BE2C (cell line): Measurements from ENCODE around the gene PRKAR1A.

Experiments used
- DNase-seq: peaks from one replicate; pipeline ENCODE4 v3.0.0-alpha.2; 2020
- H3K27me3 ChIP-seq: fragments of 250-450 bp; sonication (Bioruptor Pico); 2 replicates; pipeline ENCODE4 v1.5.1; 2020; ENCODE audit warnings: mild to moderate bottlenecking
- H3K36me3 ChIP-seq: fragments of 250-450 bp; sonication (Bioruptor Pico); 2 replicates; pipeline ENCODE4 v1.5.1; 2020; ENCODE audit warnings: mild to moderate bottlenecking
- H3K4me1 ChIP-seq: fragments of 250-450 bp; sonication (Bioruptor Pico); 2 replicates; pipeline ENCODE4 v1.5.1; 2020
- H3K4me3 ChIP-seq: 2 replicates; pipeline ENCODE4 v1.5.1; 2011; ENCODE audit warnings: low read depth, low read length
- H3K9me3 ChIP-seq: fragments of 250-450 bp; sonication (Bioruptor Pico); 2 replicates; pipeline ENCODE4 v1.5.1; 2020
- TF ChIP-seq, protein P1 (sequence below): IDR thresholded peaks from 2 replicates; pipeline ENCODE4 v1.5.1; 2012; ENCODE audit warnings: mild to moderate bottlenecking, low read depth, low read length

Gene PRKAR1A

DNA sequence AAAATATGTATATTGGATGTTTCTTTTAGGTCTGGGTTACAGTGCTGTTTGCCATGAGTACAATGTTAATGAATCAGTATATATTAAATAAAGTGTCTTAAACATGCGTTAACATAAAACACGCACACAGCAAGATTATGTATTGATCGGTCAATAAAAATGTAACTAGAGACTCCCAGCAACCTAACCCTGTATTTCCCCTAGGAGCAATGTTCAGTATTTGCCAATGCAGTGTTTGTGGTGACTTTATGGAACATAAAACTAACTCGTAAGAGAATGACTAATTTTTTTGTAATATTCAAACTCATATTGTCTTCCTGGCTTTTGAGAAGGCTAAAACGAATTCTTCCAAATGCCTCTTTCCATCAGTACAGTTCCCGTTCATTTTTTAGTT is 22.5 kb downstream of the PRKAR1A start:
- TF ChIP-seq, protein P1, sequence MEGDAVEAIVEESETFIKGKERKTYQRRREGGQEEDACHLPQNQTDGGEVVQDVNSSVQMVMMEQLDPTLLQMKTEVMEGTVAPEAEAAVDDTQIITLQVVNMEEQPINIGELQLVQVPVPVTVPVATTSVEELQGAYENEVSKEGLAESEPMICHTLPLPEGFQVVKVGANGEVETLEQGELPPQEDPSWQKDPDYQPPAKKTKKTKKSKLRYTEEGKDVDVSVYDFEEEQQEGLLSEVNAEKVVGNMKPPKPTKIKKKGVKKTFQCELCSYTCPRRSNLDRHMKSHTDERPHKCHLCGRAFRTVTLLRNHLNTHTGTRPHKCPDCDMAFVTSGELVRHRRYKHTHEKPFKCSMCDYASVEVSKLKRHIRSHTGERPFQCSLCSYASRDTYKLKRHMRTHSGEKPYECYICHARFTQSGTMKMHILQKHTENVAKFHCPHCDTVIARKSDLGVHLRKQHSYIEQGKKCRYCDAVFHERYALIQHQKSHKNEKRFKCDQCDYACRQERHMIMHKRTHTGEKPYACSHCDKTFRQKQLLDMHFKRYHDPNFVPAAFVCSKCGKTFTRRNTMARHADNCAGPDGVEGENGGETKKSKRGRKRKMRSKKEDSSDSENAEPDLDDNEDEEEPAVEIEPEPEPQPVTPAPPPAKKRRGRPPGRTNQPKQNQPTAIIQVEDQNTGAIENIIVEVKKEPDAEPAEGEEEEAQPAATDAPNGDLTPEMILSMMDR = no peak
- DNase-seq = no peak
- no peaks in the 10 kb centered on the region for H3K4me1 ChIP-seq
- peaks cover 22% of the 10 kb centered on the region for H3K36me3 ChIP-seq
- H3K27me3 ChIP-seq = no peaks in the 10 kb centered on the region
- no peaks in the 10 kb centered on the region for H3K9me3 ChIP-seq
- no peak overlapping the region for H3K4me3 ChIP-seq

DNA sequence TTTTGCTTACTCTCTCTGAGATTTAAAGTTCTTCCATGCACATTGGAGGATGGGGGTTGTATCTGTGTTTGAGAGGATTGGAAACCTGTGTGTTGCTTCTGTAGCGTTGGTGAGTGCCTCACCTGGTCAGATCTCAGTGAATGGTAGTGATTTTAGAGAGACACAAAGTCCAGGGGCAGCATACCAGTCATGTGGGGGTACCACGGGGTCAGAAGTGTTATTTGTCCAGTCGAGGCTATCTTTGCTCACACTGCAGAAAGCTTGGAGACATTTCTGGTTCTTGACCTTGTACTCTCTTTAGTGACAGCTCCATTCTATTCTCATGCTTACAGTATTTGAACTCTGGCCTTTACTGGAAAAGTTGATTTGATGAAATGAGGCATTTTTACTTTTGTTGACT is 23.7 kb downstream of the PRKAR1A start:
- TF ChIP-seq, protein P1 = no peak
- Histone ChIP-seq H3K4me3 (no peak overlapping the region), H3K27me3 (no peaks in the 10 kb centered on the region), H3K36me3 (peaks cover 23% of the 10 kb centered on the region), H3K9me3 (no peaks in the 10 kb centered on the region), H3K4me1 (no peaks in the 10 kb centered on the region)
- DNase-seq = no peak

DNA sequence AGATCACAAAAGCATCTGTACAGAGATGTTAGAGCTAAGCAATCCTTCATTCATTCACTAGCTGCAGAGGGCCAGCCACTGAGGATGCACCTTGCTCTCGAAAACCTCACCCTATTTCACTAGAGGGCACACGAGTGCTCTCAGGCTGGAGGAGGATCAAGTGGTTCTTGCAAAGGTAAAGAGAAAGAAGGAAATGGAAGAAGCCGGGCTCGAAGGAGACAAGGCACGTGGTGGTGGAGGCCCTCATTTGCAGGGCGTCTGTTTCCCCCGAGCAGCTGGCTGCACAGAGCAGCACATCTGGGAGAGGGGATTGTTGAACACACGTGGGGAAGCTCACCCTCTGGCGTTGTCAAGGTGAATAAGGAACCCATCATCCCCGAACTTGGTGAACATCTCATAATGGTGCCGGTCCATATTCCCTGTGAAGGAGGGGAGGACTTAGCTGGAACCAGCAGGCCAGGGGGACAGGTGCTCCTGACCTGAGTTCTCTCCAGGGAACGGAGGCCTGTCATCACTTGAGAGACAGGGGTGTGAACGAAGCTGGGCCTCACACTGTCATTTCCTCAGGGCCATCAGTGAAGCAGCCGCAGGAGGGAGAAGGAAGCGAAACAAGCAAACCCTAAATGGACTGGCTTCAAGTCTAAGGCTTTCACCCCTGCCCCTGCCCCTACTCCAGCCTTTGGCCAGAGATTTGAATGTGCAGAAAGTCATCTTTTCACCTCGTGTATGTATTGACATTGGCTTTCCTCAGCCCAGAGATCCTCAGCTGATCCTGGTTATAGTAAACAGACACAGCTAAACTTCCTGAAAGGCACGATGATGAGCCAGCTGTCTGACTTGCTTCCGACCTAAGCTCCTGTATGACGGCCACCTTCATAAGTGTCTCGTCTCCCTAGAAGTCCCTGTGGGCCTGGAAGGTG is 27.6 kb downstream of the PRKAR1A start:
- H3K9me3 ChIP-seq = no peaks in the 10 kb centered on the region
- no peak for DNase-seq
- no peak overlapping the region for H3K4me3 ChIP-seq
- H3K4me1 ChIP-seq = no peaks in the 10 kb centered on the region
- TF ChIP-seq, protein P1 = no peak
- H3K27me3 ChIP-seq = no peaks in the 10 kb centered on the region
- peaks cover 12% of the 10 kb centered on the region for H3K36me3 ChIP-seq

- TF ChIP-seq, protein P1 = no peak
- Histone ChIP-seq H3K9me3 (no peaks in the 10 kb centered on the region), H3K36me3 (peaks cover 12% of the 10 kb centered on the region), H3K4me1 (no peaks in the 10 kb centered on the region), H3K27me3 (no peaks in the 10 kb centered on the region), H3K4me3 (no peak overlapping the region)
- no peak for DNase-seq
Observed at GRCh38 chr17:68540981-68541380, 28.8 kb downstream of the PRKAR1A start.

DNA sequence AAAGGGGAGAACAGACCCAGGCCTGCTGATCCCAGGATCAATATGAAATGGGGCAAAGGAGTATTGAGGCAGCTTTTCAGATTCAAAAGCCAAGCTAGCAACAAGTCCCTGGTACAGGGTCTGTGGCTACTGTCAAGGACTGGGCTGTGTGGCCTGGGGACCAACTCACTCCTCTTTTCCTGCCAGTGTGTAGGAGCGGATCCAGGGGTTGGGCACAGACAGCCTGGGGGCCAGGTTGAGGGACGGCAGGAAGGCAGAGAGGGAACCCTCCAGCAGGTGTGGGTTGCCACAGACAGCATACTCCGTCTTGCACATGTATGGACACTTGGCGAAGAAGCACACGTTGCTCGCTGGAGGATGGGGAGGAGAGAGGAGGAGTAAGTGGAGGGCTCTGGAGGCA is 29.6 kb downstream of the PRKAR1A start:
- TF ChIP-seq, protein P1 = no peak
- H3K27me3 ChIP-seq = no peaks in the 10 kb centered on the region

More for the DNA sequence above, 29.6 kb downstream of the PRKAR1A start:
- peaks cover 12% of the 10 kb centered on the region for H3K36me3 ChIP-seq
- DNase-seq = no peak
- no peak overlapping the region for H3K4me3 ChIP-seq
- no peaks in the 10 kb centered on the region for H3K4me1 ChIP-seq
- no peaks in the 10 kb centered on the region for H3K9me3 ChIP-seq
